Measurements from ENCODE around the gene LRRC66. TPM values are rescaled to one million over a fixed set of nuclear protein-coding genes. Genes with fewer than 3 reads are reported as not detected.

Gene LRRC66
- total and polyA plus RNA-seq, 2 of the 8 experiments (the other 6 are each of a cell fraction or from before 2014, with no cell fraction given) = 0.05 to 0.11 TPM

DNA sequence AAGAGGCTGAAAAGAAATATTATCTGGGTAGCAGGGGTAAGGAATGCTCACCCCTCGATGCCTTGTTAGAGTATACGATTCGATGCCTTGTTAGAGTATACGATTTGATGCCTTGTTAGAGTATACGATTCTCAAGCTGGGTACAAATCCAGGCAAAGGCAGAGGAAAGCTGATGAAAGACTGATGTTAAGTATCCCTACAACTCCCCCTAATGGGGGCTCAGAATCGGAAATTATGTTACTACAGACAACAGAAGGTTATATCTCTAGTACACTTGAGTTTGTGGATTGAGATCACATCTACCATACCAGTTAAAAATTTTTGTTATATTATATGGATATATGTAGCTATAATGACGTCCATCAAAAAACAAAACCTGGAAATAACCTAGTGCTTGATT is 4.8 kb downstream of the LRRC66 start (continued):
- TF ChIP-seq, protein P1, sequence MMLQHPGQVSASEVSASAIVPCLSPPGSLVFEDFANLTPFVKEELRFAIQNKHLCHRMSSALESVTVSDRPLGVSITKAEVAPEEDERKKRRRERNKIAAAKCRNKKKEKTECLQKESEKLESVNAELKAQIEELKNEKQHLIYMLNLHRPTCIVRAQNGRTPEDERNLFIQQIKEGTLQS (IDR thresholded peaks at IDR 0.05; ENCODE audit: insufficient read depth, low read depth, low read length) = no peak
- TF ChIP-seq CBX8 (IDR thresholded peaks at IDR 0.05; ENCODE audit: borderline replicate concordance, low read depth, low read length) = no peak
